ENCODE data around the gene BMP2K.
"Not testable (repeated sequence)": the region's sequence is repeated elsewhere in the genome, so short reads cannot be mapped to it uniquely, and the experiment has no call there.

The BMP2K gene

DNA sequence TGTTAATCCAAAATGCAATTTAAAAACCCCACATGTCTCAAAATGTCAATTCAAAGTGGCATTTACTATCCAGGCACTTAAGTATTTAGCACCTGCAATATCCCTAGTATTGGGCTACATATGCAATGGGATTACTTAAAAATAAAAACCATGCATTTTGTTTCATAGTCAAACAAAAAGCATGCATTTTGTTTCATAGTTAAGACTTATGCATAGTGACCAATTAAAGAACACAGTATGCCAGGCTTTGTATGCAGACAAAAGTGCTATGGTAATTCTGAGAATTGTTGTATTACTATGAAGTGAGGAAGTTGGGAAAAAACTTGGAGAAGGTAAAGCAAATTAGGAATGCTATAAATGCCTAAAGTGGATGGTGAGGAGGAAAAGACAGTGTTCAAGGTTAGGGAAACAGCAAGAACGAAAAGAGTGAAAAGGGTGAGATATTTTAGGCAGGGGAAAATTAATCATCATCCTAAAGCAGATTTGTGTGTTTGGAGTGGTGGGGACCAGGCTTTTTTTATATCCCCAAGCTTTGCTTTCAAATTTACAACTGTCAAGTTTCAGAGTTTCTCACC lies 10.6 kb upstream of the BMP2K start:
- no peak for DNase-seq

DNA sequence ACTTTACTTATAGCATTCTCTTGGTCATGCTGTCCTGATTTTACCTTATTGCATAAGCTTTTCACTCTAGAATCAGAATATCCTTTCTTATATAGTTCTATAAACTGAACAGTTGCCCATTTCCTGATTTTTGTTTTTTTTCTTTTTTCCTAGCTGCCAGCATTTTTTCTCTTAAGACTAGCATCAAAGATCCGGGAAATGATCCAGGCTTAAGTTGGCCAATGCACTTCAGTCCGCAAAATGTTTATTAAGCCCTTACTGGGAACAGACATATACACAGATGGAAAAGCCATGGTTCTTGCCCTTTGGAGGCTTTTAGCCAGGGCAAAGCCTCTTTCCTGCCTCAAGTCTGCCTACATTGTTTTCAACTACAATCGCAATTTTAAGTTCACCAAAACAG lies 10.1 kb upstream of the BMP2K start:
- DNase-seq = no peak

DNA sequence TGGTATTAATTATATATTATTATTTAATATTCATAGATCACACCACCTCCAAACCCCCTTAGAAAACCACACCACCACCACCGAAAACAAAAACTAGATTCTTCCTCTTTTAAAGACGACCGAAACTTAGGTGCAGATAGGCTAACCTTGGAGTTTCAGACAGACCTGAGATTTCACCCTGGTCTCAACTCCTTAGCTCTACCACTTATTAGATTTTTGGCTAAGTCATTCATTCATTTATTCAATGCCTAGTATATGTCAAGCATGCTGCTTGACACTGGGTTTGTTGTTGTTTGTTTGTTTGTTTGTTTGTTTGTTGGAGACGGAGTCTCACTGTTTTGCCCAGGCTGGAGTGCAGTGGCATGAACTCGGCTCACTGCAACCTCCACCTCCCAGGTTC lies 9.5 kb upstream of the BMP2K start:
- DNase-seq = no peak

- no peak for DNase-seq
Observed at GRCh38 chr4:78767350-78767749, 8.8 kb upstream of the BMP2K start.

GRCh38 chr4:78768452-78769180 lies 7.5 kb upstream of the BMP2K start:
- DNase-seq = no peak

DNA sequence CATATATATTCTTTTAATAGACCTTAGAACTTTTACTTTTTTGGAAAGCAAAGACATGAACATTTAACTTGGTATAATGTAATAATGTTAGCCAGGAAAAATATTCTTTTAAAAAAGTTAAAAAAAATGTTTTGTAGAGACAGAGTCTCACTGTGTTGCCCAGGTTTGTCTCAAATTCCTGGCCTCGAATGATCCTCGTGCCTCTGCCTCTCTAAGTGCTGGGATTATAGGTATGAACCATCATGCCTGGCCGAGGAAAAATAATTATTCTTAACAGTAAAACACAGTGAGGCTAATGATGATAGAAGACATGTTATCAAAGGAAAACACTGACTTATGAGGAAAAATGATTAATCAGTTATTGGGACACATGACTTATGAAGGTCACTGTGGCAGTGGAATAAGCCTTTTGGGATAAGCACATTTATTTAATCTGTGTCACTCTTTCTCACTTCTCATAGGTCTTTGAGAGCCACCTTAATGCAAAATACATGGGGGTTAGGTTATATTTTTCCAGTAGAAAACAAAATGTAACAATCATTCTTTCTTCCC lies 6.0 kb upstream of the BMP2K start:
- DNase-seq = no peak

DNA sequence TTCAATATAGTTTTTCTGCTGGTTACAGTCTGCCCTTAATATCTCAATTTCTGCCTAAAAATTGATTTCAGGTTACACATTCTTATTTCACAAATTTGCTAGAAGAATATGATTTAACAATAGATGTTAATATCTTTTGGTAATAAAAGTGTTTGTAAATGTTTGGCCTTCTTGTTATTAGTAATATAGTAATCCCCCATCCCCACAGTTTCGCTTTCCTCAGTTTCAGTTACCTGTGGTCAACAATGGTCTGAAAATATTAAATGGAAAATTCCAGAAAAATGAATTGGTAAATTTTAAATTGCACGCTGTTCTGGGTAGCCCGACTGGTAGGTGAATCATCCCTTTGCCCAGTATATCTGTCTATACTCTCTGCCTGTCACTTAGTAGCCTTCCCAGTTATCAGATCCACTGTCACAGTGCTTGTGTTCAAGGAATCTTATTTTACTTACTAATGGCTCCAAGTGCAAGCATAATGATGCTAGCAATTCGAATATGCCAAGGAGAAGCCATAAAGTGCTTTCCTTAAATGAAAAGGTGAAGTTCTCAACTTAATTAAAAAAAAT lies 3.5 kb upstream of the BMP2K start:
- no peak for DNase-seq

DNA sequence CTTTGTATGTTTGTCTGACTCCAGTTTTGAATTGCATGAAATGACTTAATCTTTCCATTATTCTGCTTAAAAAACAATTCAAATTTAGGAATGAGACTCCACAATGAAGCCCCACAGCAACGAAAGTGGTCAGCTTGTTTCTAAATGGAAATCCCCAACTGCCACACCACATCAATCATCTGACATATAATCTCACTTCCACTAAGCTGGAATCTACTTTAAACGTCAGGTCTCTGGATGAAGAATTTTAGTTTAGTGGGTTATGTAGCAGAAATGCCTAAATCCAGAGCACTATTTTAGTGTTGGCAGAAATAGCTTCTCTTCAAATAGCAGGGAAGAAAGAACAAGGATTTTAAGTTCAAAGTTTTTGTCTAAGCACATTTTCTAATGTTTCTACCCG lies 1.7 kb upstream of the BMP2K start:
- peak; percentile 34 to 57 for DNase-seq

- DNase-seq = peak; percentile 79 to 80
Observed at GRCh38 chr4:78775303-78776078, 659 bp upstream of the BMP2K start.

DNA sequence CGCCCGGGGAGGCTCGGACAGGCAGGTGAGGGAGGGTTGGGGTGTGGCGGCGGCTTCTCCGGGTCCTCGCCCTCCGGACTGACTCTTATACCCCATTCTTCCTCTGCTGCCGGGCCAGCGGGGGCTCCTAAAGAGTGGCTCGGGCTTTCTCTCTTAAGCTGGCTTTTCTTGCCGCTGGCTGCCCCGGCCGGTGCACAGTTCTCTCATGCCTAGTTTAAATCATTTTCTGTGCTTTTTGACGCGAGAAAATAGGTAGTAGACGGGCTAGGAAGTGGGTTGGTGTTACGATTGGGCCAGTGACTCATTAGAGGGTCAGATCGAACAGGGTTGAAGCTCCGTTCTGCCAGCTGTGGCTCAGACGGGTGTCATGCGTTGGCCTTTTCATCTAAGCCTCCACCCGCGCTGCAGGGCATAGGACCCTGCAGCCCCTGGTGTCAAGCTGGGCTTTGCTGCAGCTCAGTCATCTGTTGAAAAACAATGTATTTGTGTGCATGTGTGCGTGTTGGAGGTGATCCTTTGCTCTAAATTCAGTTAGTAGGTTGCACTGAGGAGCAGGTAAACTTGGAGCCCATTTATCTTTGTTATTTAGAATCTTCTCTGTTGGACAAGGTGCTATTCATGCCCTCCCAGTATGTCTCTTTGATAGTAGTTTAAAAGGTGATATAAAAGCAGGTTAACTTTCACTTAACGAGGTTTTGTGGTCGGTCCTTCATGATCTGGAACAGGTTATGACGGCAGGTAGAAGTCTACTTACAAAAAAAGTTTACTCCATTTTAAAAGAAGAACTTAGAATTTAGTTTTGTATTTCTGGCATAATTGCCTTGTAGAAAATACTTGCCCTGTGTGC lies 802 bp downstream of the BMP2K start:
- DNase-seq = peak; percentile 74

DNA sequence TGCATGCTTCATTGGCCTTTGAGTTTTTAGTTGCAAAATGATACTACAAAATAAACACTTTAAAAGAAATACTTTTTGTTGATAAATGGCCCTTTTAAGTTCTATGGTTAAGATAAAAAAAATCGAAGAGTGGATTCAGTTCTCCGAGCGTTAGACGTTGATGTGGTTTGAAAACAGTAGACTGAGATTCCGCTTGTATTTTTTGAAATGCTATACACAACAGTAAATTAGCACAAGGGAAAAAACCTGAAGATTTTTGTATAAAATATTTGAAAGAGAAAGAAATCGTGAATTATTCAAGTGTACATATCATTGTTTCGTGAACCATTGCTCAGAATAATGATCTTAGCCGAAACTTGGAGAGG lies 1.4 kb downstream of the BMP2K start:
- no peak for DNase-seq

GRCh38 chr4:78778530-78778929 lies 2.4 kb downstream of the BMP2K start:
- DNase-seq = no peak

- DNase-seq = no peak
Observed at GRCh38 chr4:78779280-78779679, 3.1 kb downstream of the BMP2K start.

- no peak for DNase-seq
Observed at GRCh38 chr4:78780093-78780492, 3.9 kb downstream of the BMP2K start.

- no peak for DNase-seq
Observed at GRCh38 chr4:78781139-78781538, 5.0 kb downstream of the BMP2K start.

- peak in 1 of 2 donors; percentile 32 for DNase-seq
Observed at GRCh38 chr4:78781924-78782323, 5.8 kb downstream of the BMP2K start.

- DNase-seq = peak in 1 of 2 donors; percentile 19
Observed at GRCh38 chr4:78784236-78784865, 8.2 kb downstream of the BMP2K start.

DNA sequence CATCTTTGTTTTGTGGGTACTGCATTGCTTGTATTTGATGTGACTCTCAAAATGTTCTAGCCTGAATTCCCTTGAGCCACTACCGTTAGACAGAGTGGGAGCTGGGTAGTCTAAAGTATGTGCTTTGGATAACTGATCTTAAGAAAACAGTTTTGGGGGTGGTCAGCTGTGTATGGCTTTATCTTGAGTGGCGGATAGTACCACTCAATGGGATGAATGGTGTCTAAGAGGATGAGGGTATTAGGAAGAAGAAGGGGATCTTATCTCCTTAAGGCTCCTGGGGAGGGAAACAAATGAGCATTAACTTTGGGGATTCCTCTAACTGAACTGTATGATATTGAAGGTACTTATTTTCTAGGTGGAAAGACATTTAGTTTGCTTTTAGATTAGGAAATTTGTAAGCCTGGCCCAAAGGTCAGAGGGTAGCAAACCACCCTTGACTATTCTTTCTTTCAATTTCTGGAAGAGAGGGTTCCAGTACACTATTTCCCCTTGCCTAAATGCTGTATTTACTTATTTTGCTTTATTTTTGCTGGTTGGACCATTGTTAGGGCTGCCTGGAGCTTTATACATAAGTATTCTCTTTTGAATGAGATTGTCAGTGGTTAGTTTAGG lies 11.3 kb downstream of the BMP2K start:
- DNase-seq = no peak

GRCh38 chr4:78788007-78788889 lies 12.1 kb downstream of the BMP2K start:
- no peak for DNase-seq

GRCh38 chr4:78795594-78796416 lies 19.7 kb downstream of the BMP2K start:
- not testable (repeated sequence) for DNase-seq

Measured in inflammatory macrophage treated with lipopolysaccharide for 1 hour (primary cell).